Epithelial cell of umbilical artery (primary cell): ENCODE data around the gene RNASE13. TPM values are rescaled to one million over a fixed set of nuclear protein-coding genes. Genes with fewer than 3 reads are reported as not detected.

Experiments used
- total RNA-seq: library from RNA; depleted of rRNA; stranded (reverse); fragments of >200 nt; gene quantifications from 2 replicates; pipeline ENCODE4 v1.2.3, GENCODE V29; 2014

RNASE13 gene
- total RNA-seq: not detected in 2 replicates

GRCh38 chr14:21034707-21035106 lies at the start of gene RNASE13:
Gene RNASE13 (minus strand): TSS chr14:21034807. CDS start chr14:21034288, 519 bp downstream.

GRCh38 chr14:21070083-21070609 lies 35.5 kb upstream of the RNASE13 start, which contains the start of gene ARHGEF40:
Gene ARHGEF40 (plus strand): TSS chr14:21070304. CDS start chr14:21070397, 93 bp downstream.

GRCh38 chr14:21057803-21058675 lies 23.4 kb upstream of the RNASE13 start, which contains the start of gene RNASE8:
Gene RNASE8 (plus strand): TSS chr14:21057822. CDS start chr14:21057893, 71 bp downstream.

GRCh38 chr14:21041676-21042433 lies 7.2 kb upstream of the RNASE13 start, which contains the start of gene RNASE7:
Gene RNASE7 (plus strand): TSS chr14:21042362. CDS start chr14:21042993, 631 bp downstream.

GRCh38 chr14:21029917-21030316 lies 4.7 kb downstream of the RNASE13 start, which contains the start of gene TPPP2:
Gene TPPP2 (plus strand): TSS chr14:21030217. CDS start chr14:21030582, 365 bp downstream.

GRCh38 chr14:21024585-21025370 lies 9.8 kb downstream of the RNASE13 start, which contains the start of gene NDRG2:
Gene NDRG2 (minus strand): TSS chr14:21025061. CDS start chr14:21023315, 1,746 bp downstream.

GRCh38 chr14:20998674-20999366 lies 35.8 kb downstream of the RNASE13 start, which contains the start of gene SLC39A2:
Gene SLC39A2 (plus strand): TSS chr14:20999293. CDS start chr14:20999447, 154 bp downstream.

GRCh38 chr14:20989787-20990600 lies 44.6 kb downstream of the RNASE13 start, which contains the start of gene METTL17:
Gene METTL17 (plus strand): TSS chr14:20989980. CDS start chr14:20990003, 23 bp downstream.

Other genes starting within 250 kb of the RNASE13 start
- 33.5 and 51.7 TPM in 2 replicates for gene RNASE1, start 232.0 kb downstream of the RNASE13 start, total RNA-seq
- gene RNASE3, start 143.4 kb downstream of the RNASE13 start, total RNA-seq: not detected in 2 replicates
- gene RNASE2, start 79.3 kb downstream of the RNASE13 start, total RNA-seq: not detected in 2 replicates
- 41.6 and 42.6 TPM in 2 replicates for gene METTL17, start 44.8 kb downstream of the RNASE13 start, total RNA-seq
- gene SLC39A2, start 35.5 kb downstream of the RNASE13 start, total RNA-seq: not detected in 2 replicates
- 0.32 TPM in 1 of 2 replicates, not detected in the other for gene NDRG2, start 9.7 kb downstream of the RNASE13 start, total RNA-seq
- gene TPPP2, start 4.6 kb downstream of the RNASE13 start, total RNA-seq: not detected in 2 replicates
- not detected in 2 replicates for gene RNASE7, start 7.6 kb upstream of the RNASE13 start, total RNA-seq
- gene RNASE8, start 23.0 kb upstream of the RNASE13 start, total RNA-seq: not detected in 2 replicates
- 7.8 and 8.7 TPM in 2 replicates for gene ARHGEF40, start 35.5 kb upstream of the RNASE13 start, total RNA-seq
- gene ZNF219, start 63.8 kb upstream of the RNASE13 start, total RNA-seq: 2.3 and 3.8 TPM in 2 replicates
- gene TMEM253, start 66.3 kb upstream of the RNASE13 start, total RNA-seq: not detected in 2 replicates
- not detected in 2 replicates for gene OR5AU1, start 121.3 kb upstream of the RNASE13 start, total RNA-seq
- gene HNRNPC, start 234.6 kb upstream of the RNASE13 start, total RNA-seq: 714 and 948 TPM in 2 replicates
- gene RPGRIP1, start 245.3 kb upstream of the RNASE13 start, total RNA-seq: not detected in 2 replicates